IPS-18c (cell line): ENCODE measurements around the gene CFAP410.

Experiments
- H3K4me3 ChIP-seq: 2 replicates; pipeline ENCODE4 v1.7.0; 2013; ENCODE audit warnings: low read depth, mild to moderate bottlenecking, low read length, moderate library complexity; ENCODE audit not compliant: insufficient read depth
- H3K9me3 ChIP-seq: one replicate; pipeline ENCODE4 v1.6.1; 2013; ENCODE audit warnings: mild to moderate bottlenecking, low read length, moderate library complexity; ENCODE audit not compliant: control insufficient read depth, insufficient read depth

CFAP410 gene

GRCh38 chr21:44338971-44339910 is at the start of gene CFAP410:
Gene CFAP410, minus strand, starts transcription at chr21:44339390. Its CDS starts 196 bp downstream, at chr21:44339194.
- Histone ChIP-seq H3K4me3 (peak within 1 kb of the TSS; percentile 71), H3K9me3 (no peaks in the 10 kb centered on the region)

DNA sequence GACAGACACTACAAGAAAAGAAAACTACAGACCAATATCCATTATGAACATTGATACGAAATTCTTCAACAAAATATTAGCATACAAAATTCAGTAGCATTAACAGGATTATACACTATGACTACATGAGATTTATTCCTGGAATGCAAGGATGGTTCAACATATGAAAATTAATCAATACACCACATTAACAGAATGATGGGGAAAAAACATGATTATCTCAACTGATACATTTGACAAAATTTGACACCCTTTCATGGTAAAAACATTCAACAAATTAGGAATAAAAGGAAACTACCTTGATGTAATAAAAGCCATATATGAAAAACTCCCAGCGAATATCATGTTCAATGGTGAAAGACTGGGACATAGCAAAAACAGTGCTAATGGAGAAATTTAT is 45.8 kb upstream of the CFAP410 start:
- Histone ChIP-seq H3K4me3 (no peak overlapping the region), H3K9me3 (no peaks in the 10 kb centered on the region)

GRCh38 chr21:44383216-44383615 is 44.0 kb upstream of the CFAP410 start:
- H3K9me3 ChIP-seq = no peaks in the 10 kb centered on the region
- H3K4me3 ChIP-seq = no peak overlapping the region

DNA sequence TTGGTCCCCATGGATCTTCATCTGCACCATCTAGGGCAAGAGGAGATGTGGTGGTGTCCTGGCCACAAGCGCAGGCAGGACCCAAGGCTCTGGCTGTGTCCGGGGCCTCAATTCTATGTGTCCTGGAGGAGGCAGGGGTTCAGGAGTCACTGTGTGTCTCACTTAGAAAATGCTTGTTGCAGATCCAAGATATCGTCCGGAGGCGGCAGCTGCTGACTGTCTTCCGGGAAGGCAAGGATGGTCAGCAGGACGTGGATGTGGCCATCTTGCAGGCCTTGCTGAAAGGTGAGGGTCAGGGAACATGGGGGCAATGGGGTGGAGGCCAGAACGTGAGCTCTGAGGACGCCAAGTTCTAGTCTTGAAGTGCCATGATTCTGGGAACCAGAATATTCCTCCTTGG is 43.3 kb upstream of the CFAP410 start:
- no peak overlapping the region for H3K4me3 ChIP-seq
- H3K9me3 ChIP-seq = no peaks in the 10 kb centered on the region

DNA sequence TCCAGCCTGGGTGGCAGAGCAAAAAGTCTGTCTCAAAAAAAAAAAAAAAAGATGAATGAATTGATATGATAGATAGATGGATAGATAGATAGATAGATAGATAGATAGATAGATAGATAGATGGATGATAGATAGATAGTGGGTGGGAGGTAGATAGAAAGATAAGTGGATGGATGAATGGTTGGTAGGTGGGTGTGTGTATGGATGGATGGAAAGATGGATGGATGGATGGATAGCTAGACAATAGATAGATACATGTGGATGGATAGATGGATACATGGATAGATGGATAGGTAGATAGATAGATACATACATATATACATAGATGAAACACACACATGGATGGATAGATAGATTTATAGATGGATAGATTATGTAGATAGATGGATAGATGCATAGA is 42.7 kb upstream of the CFAP410 start:
- no peak overlapping the region for H3K4me3 ChIP-seq
- H3K9me3 ChIP-seq = no peaks in the 10 kb centered on the region

DNA sequence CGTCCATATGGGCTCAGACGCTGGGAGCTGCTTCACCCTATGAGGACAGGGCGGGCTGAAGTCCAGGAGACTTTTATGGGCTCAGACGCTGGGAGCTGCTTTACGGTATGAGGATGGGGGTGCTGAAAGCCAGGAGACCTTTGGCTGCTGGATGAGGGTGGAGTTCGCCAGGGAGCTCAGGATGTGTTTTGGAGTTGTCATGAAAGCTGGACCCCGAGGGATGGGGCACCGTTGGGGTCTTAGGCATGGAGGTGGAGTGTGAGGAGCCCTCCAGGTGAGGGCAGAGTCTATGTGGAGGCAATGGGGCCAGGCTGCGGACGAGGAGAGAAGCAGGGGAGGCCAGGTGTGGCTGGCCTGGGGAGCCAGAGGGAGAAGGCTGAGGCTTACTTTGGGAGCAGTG is 41.7 kb upstream of the CFAP410 start:
- Histone ChIP-seq H3K9me3 (no peaks in the 10 kb centered on the region), H3K4me3 (no peak overlapping the region)

DNA sequence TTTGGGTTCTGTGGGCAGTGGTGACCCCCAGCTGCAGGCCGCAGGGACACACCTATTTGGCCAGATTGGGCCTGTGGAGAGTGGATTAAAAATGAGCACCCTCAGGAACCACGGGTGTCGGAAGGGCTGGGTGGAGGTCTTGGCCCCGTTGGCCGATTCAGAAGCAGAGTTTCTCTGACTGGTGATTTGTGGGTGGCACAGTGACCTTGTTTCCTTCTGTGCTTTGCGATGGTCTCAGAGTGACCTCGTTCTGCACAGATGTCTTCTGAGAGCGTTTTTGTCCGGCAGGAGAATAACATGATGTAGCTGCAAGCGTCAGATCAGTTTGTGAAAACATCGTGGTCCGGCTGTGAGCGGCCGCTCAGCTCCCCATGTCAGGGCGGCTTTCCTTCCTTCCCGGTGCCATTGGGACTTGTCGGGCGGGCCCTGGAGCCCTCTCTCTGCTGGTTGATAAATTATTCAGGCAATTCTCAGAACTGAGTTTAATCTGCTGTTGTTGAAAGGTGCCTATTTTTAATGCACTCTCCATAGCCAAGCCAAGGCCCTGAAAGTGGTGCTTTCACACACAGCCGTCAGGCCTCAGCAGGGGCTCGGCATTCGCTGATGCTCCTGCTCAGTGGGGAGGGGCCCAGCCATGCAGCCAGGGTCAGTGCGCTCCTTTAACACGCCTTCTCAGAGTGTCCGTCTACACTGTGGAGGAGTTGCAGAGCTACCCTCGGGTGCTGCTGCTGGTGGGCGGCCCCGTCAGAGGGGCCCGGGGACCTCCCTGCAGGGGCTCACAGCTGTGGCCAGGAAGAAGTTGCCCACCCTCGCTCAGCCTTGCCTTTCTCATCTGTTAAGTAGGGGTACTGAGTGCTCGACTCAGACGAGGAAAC is 41.0 kb upstream of the CFAP410 start:
- no peak overlapping the region for H3K4me3 ChIP-seq
- no peaks in the 10 kb centered on the region for H3K9me3 ChIP-seq

- no peaks in the 10 kb centered on the region for H3K9me3 ChIP-seq
- H3K4me3 ChIP-seq = no peak overlapping the region
Measured at GRCh38 chr21:44379515-44379848, 40.3 kb upstream of the CFAP410 start.

- Histone ChIP-seq H3K9me3 (no peaks in the 10 kb centered on the region), H3K4me3 (no peak overlapping the region)
Measured at GRCh38 chr21:44378646-44379514, 39.7 kb upstream of the CFAP410 start.

DNA sequence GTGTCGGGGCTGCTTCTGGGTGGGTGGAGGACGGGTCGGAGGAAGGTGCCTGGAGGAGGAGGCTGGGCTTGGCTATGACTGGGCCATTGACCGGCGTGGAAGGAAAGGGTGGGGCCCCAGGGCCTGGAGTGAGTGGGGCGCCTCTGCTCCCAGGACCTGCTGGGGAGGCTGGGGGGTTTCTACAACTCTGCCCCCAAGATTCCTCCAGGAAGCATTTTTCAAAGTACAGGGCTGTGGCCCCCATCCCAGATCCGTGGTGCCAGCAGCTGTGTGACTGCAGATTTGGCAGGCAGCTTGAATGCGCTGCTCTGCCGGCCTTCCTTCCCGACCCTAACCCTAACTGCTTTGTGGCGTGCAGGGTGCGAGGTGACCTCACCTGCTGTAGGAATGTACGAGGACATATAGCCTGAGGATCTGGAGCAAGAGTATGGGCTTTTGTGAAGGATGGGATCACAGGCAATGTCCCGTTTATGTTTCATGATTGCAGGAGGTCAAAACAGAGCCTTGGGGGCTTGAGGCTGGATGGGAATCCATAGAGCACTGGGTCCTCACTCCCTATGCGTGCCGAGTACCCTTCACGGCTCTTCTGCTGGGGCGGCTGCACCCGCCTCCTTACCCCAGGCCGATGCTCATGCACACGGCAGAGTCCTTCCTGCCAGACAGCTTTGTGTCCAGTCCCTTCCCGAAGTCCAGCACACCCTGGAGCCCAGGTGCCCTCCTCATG is 38.9 kb upstream of the CFAP410 start:
- Histone ChIP-seq H3K4me3 (no peak overlapping the region), H3K9me3 (no peaks in the 10 kb centered on the region)

DNA sequence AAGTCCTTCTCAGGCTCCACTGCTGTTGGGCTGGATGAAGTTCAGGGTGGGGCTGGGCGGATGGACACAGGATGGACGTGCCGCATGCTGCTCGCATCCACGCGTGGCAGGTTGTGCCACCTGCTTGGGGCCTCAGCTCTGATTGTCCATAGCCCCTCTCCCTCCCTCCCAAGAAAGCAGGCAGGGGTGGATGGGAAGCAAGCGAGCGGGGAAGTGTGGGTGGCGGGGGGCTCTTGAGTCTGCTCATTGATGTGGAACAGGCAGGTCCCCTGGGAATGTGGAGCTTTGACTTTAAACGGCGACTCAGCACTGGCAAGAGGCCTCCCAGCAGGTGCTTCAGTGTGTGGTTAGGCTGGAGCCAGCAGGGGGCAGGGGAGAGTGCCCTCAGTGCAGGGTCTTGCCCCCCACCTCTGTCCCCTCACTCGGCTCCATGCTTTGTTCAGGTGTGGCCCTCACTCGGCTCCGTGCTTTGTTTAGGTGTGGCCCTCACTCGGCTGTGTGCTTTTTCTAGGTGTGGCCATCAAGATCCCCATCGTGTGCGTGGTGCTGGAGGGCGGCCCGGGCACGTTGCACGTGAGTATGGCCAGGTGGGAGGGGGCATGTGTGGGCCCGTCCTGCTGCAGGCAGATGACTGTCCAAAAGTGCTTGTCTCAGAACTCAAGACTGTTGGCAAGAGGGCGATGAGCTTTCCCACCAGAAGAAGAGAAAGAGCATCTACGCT is 38.2 kb upstream of the CFAP410 start:
- Histone ChIP-seq H3K9me3 (no peaks in the 10 kb centered on the region), H3K4me3 (no peak overlapping the region)

GRCh38 chr21:44376606-44377005 is 37.4 kb upstream of the CFAP410 start:
- Histone ChIP-seq H3K4me3 (no peak overlapping the region), H3K9me3 (no peaks in the 10 kb centered on the region)

GRCh38 chr21:44375761-44376241 is 36.6 kb upstream of the CFAP410 start:
- Histone ChIP-seq H3K9me3 (no peaks in the 10 kb centered on the region), H3K4me3 (no peak overlapping the region)

- Histone ChIP-seq H3K4me3 (no peak overlapping the region), H3K9me3 (no peaks in the 10 kb centered on the region)
Measured at GRCh38 chr21:44375281-44375651, 36.1 kb upstream of the CFAP410 start.

DNA sequence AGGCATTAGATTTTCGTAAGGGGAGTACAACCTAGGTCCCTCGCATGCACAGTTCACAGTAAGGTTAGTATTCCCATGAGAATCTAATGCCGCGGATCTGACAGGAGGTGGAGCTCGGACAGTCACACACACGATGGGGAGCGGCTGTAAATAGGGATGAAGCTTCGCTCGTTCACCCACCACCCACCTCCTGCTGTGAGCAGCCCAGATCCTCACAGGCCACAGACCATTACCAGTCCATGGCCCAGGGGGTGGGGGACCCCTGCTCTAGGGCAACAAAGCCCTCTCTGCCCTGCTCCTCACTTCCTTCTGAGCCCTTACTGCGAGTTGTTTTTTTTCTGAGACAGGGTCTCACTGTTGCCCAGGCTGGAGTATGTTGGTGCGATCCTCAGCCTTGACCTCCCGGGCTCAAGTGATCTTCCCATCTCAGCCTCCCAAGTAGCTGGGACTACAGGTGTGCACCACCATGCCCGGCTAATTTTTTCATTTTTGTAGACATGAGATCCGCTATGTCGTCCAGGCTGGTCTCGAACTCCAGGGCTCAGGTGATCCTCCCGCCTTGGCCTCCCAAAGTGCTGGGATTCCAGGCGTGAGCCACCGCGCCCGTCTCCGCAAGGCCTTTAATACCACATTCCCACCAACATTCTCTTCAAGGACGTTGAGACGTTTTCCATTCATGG is 35.6 kb upstream of the CFAP410 start:
- no peak overlapping the region for H3K4me3 ChIP-seq
- no peaks in the 10 kb centered on the region for H3K9me3 ChIP-seq

DNA sequence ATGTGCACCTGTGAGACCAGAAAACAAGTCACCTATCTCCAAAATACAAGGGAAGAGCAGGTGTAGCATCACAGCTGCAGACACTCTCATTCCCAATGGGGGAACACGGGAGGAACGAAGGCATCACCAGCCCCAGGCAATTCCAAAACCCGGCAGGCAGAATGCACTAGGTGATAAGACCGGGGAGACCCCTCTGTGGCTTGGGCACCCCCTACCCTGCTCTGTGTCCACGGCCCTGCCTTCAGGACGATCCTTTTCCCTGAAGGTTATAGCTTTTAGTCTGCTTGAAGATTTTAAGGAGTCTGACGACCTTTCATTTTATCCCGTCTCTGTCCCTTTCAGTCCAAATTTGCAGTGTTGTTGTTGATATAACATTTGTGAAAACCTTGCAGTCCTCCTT is 33.4 kb upstream of the CFAP410 start:
- H3K9me3 ChIP-seq = peaks cover 2% of the 10 kb centered on the region
- H3K4me3 ChIP-seq = no peak overlapping the region
